Thyroid gland (tissue), 4 donors: ENCODE measurements around the gene FBLN1.

ENCODE experiments used
- POLR2A ChIP-seq, 2 donors: fragments of 450-650 bp; IDR thresholded peaks; one replicate each; pipeline ENCODE4 v1.6.1; 2017; ENCODE audit warnings: antibody characterized with exemption in 2 of 2, mild to moderate bottlenecking in 2 of 2, moderate library complexity in 1 of 2
- TF ChIP-seq, protein P1 (sequence below), 6 experiments: fragments of 200-600 bp in 3 of 6; fragments of 450-650 bp in 3 of 6; sonication (generic) in 3 of 6; IDR thresholded peaks; one replicate each; pipeline ENCODE4 v1.5.1; 2016 to 2019; ENCODE audit warnings: antibody characterized with exemption in 6 of 6, mild to moderate bottlenecking in 2 of 6, inconsistent platforms in 1 of 6, moderate library complexity in 1 of 6

- TF ChIP-seq, protein P1, sequence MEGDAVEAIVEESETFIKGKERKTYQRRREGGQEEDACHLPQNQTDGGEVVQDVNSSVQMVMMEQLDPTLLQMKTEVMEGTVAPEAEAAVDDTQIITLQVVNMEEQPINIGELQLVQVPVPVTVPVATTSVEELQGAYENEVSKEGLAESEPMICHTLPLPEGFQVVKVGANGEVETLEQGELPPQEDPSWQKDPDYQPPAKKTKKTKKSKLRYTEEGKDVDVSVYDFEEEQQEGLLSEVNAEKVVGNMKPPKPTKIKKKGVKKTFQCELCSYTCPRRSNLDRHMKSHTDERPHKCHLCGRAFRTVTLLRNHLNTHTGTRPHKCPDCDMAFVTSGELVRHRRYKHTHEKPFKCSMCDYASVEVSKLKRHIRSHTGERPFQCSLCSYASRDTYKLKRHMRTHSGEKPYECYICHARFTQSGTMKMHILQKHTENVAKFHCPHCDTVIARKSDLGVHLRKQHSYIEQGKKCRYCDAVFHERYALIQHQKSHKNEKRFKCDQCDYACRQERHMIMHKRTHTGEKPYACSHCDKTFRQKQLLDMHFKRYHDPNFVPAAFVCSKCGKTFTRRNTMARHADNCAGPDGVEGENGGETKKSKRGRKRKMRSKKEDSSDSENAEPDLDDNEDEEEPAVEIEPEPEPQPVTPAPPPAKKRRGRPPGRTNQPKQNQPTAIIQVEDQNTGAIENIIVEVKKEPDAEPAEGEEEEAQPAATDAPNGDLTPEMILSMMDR (IDR thresholded peaks at IDR 0.05), result no peak
- TF ChIP-seq POLR2A (IDR thresholded peaks at IDR 0.05), result no peak
Observed at GRCh38 chr22:45552017-45552411, 49.3 kb downstream of the FBLN1 start.
